ENCODE results near the gene TSPAN11.

TSPAN11 gene

DNA sequence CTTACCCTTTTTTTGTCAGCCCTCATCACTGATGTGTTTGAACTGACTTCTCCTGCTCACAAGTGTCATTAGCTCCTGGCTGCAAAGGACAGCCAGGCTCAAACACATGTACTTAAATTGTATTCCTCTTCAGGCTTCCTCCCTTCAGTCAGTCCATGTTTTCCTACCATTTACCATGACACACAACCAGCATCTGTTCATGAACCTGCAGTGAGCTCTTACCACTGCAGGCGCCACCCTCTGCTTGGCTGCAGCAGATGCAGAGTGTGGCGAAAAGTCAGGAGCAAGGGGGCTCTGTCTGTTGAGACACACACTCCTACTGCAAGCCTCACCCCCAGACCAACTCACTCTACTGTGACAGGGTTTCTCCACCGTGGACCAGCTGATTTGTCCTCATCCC, 70.2 kb downstream of the TSPAN11 start:
- Histone ChIP-seq H3K4me1 (ENCODE audit: control insufficient read depth in 5 of 5, insufficient read depth in 5 of 5, low read length in 5 of 5) (peaks cover 0 to 2% (median 0%) of the 10 kb centered on the region in 5 donors), H3K36me3 (ENCODE audit: control insufficient read depth in 5 of 5, insufficient read depth in 5 of 5, low read length in 5 of 5) (peaks cover 0 to 3% (median 0%) of the 10 kb centered on the region in 5 donors), H3K27ac (ENCODE audit: low read depth, low read length) (no peak overlapping the region), H3K9ac (ENCODE audit: low read length in 5 of 5) (no peak overlapping the region), H3K4me3 (ENCODE audit: low read depth in 1 of 5, low read length in 5 of 5) (no peak overlapping the region), H3K27me3 (ENCODE audit: control insufficient read depth in 5 of 5, insufficient read depth in 4 of 5, low read length in 5 of 5) (no peaks in the 10 kb centered on the region), H3K9me3 (ENCODE audit: control insufficient read depth in 5 of 5, low read length in 5 of 5) (no peaks in the 10 kb centered on the region)

DNA sequence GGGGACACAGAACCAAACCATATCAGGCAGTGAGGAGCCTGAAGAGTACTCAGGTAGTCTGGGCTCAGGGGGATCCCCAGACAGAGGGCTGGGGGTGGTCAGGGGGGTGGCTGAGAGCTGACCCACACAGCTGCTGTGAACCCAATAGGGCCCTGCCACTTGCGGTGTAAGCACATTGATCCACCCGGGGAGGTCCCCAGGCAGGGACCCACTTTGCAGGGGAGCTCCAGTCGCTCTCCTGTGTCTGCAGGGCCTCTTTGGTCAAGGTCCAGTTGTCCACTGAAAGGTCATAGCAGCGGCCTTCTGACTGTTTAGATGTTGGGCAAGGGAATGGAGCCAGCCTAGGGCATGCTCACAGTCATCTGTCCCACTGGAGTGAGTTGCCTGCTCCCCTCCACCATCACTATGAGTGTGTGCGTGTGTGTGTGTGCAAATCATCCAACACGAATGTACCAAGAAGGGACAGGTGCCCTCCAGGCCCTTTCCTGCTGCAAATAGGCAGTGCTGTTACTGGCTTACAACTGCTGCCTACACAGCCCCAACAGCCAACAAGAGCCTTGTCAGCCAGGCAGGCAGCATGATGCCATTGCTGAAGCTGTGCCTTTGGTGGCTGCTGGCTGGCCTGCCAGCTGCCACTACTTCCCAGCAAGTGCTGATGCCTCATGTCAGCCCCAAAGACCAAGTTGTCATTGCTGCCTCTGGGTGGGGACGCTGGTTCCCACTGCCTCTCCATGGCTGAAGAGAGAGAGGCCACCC, 71.3 kb downstream of the TSPAN11 start:
- Histone ChIP-seq H3K4me1 (ENCODE audit: control insufficient read depth in 5 of 5, insufficient read depth in 5 of 5, low read length in 5 of 5) (peaks cover 0 to 5% (median 3%) of the 10 kb centered on the region in 5 donors), H3K9ac (ENCODE audit: low read length in 5 of 5) (no peak overlapping the region), H3K9me3 (ENCODE audit: control insufficient read depth in 5 of 5, low read length in 5 of 5) (no peaks in the 10 kb centered on the region), H3K36me3 (ENCODE audit: control insufficient read depth in 5 of 5, insufficient read depth in 5 of 5, low read length in 5 of 5) (peaks cover 0 to 3% (median 0%) of the 10 kb centered on the region in 5 donors), H3K27me3 (ENCODE audit: control insufficient read depth in 5 of 5, insufficient read depth in 4 of 5, low read length in 5 of 5) (no peaks in the 10 kb centered on the region), H3K27ac (ENCODE audit: low read depth, low read length) (no peak overlapping the region), H3K4me3 (ENCODE audit: low read depth in 1 of 5, low read length in 5 of 5) (no peak overlapping the region)

DNA sequence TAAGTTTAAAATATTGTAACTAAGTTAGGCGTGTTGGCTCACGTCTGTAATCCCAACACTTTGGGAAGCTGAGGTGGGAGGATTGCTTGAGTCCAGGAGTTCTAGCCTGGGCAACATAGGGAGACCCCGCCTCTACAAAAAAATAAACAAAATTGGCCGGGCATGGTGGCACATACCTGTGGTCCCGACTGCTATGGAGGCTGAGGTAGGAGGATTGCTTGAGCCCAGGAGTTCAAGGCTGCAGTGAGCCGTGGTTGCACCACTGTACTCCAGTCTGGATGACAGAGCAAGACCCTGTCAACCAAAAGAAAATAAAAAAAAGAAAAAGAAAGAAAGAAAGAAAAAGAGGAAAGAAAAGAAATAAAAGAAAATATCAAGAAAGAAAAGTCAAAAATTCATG, 72.5 kb downstream of the TSPAN11 start:
- H3K27me3 ChIP-seq (ENCODE audit: control insufficient read depth in 5 of 5, insufficient read depth in 4 of 5, low read length in 5 of 5): no peaks in the 10 kb centered on the region
- peaks cover 0 to 3% (median 0%) of the 10 kb centered on the region in 5 donors for H3K36me3 ChIP-seq (ENCODE audit: control insufficient read depth in 5 of 5, insufficient read depth in 5 of 5, low read length in 5 of 5)
- no peak overlapping the region for H3K9ac ChIP-seq (ENCODE audit: low read length in 5 of 5)
- H3K4me3 ChIP-seq (ENCODE audit: low read depth in 1 of 5, low read length in 5 of 5): no peak overlapping the region
- no peaks in the 10 kb centered on the region for H3K9me3 ChIP-seq (ENCODE audit: control insufficient read depth in 5 of 5, low read length in 5 of 5)
- H3K27ac ChIP-seq (ENCODE audit: low read depth, low read length): no peak overlapping the region
- H3K4me1 ChIP-seq (ENCODE audit: control insufficient read depth in 5 of 5, insufficient read depth in 5 of 5, low read length in 5 of 5): peaks cover 0 to 16% (median 11%) of the 10 kb centered on the region in 5 donors

DNA sequence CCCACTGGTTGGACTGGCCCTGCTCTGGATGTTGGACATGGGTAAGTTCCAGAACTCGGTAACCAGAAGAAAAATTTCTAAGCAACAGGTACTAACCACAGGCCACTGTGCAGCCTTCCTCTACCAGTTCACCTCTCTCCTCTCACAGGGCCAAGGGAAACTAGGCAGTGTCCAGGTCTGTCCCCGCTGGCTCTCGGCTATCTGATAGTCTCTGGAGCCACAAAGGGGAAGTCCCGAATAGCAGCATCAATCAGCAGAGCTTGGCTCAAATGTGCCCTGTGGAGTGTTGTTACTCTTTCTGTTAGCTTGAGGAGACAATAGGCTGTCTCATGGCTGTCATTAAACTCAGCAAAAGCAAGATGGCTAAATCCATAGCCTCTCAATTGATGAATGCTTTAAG, 73.2 kb downstream of the TSPAN11 start:
- Histone ChIP-seq H3K4me3 (ENCODE audit: low read depth in 1 of 5, low read length in 5 of 5) (no peak overlapping the region), H3K27ac (ENCODE audit: low read depth, low read length) (no peak overlapping the region), H3K9ac (ENCODE audit: low read length in 5 of 5) (no peak overlapping the region), H3K36me3 (ENCODE audit: control insufficient read depth in 5 of 5, insufficient read depth in 5 of 5, low read length in 5 of 5) (peaks cover 0 to 3% (median 0%) of the 10 kb centered on the region in 5 donors), H3K4me1 (ENCODE audit: control insufficient read depth in 5 of 5, insufficient read depth in 5 of 5, low read length in 5 of 5) (peaks cover 0 to 22% (median 15%) of the 10 kb centered on the region in 5 donors), H3K27me3 (ENCODE audit: control insufficient read depth in 5 of 5, insufficient read depth in 4 of 5, low read length in 5 of 5) (no peaks in the 10 kb centered on the region), H3K9me3 (ENCODE audit: control insufficient read depth in 5 of 5, low read length in 5 of 5) (no peaks in the 10 kb centered on the region)

DNA sequence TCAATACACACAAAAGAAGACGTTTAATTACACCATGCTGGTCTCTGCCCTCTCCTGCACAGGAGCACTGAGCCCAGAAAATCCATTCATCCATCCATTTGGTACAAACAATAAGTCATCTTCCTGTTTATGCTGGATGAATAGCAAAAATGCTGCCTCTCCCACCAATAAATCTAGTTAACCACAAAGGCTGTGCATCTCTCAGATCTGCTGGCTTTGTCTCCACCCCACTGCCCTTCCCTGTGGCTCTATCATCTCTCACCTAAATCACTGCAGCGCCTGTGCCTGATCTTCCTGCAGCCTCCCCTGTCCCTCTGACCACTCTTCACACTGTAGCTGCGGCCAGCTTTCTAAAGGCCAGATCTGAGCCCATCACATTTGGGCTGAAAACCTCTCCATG, 74.2 kb downstream of the TSPAN11 start:
- Histone ChIP-seq H3K27ac (ENCODE audit: low read depth, low read length) (no peak overlapping the region), H3K36me3 (ENCODE audit: control insufficient read depth in 5 of 5, insufficient read depth in 5 of 5, low read length in 5 of 5) (peaks cover 0 to 3% (median 0%) of the 10 kb centered on the region in 5 donors), H3K9ac (ENCODE audit: low read length in 5 of 5) (no peak overlapping the region), H3K9me3 (ENCODE audit: control insufficient read depth in 5 of 5, low read length in 5 of 5) (no peaks in the 10 kb centered on the region), H3K4me1 (ENCODE audit: control insufficient read depth in 5 of 5, insufficient read depth in 5 of 5, low read length in 5 of 5) (peaks cover 2 to 32% (median 25%) of the 10 kb centered on the region in 5 donors), H3K27me3 (ENCODE audit: control insufficient read depth in 5 of 5, insufficient read depth in 4 of 5, low read length in 5 of 5) (no peaks in the 10 kb centered on the region), H3K4me3 (ENCODE audit: low read depth in 1 of 5, low read length in 5 of 5) (no peak overlapping the region)

DNA sequence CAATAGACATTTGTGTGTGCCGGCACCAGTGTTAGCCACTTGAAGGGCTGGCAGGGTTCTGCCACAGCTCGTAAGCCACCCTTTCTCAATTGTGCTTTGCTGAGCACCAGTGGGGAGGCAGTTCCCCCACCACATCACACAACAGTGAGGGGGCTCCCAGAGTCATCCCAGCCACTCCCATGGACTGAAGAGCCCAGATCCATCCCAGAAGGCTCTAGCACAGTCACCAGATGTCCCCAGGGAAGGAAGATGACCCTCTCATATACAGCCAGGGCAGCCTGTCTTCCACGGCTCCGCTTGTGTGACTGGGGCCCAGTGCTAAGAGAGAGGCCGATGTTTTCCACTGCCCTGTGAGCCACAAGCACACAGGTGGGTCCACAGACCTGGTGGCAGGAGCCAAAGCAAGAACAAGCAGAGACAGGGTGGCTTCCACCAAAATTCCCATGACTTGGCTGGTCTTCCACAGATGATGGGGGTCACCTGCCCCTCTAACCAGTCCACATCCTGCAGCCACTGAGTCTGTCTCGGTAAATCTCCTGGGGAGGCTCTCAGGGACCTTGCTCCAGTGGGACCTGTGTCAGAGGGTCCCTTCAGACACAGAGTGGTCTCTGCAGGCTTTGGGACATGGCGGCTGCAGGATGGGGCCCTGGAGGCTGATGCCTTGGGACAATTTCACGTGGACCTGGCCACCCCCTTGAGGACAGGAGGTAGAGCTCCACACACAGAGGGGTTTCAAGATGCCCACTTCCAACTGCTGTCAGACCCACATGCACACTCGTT, 75.2 kb downstream of the TSPAN11 start:
- H3K4me3 ChIP-seq (ENCODE audit: low read depth in 1 of 5, low read length in 5 of 5): no peak overlapping the region
- peaks cover 4 to 40% (median 35%) of the 10 kb centered on the region in 5 donors for H3K4me1 ChIP-seq (ENCODE audit: control insufficient read depth in 5 of 5, insufficient read depth in 5 of 5, low read length in 5 of 5)
- H3K9me3 ChIP-seq (ENCODE audit: control insufficient read depth in 5 of 5, low read length in 5 of 5): no peaks in the 10 kb centered on the region
- no peak overlapping the region for H3K27ac ChIP-seq (ENCODE audit: low read depth, low read length)
- peaks cover 0 to 3% (median 0%) of the 10 kb centered on the region in 5 donors for H3K36me3 ChIP-seq (ENCODE audit: control insufficient read depth in 5 of 5, insufficient read depth in 5 of 5, low read length in 5 of 5)
- no peak overlapping the region for H3K9ac ChIP-seq (ENCODE audit: low read length in 5 of 5)
- no peaks in the 10 kb centered on the region for H3K27me3 ChIP-seq (ENCODE audit: control insufficient read depth in 5 of 5, insufficient read depth in 4 of 5, low read length in 5 of 5)

DNA sequence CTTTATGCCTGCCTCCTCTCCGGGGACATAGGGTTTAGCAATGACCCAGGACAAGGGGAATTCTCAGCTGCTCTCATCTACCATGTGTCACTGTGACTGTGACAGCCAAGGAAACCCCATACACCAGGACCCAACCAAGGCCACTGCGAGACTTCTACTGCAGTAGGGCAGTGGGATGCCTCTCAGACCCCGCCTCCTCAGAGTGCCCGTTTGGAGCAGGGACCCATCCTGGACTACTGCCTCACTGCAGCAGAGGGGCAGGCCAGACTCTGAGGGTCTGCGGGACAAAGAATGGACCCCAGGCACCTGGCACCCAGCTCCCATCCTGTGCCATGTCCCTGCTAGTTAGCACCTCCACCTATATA, 75.8 kb downstream of the TSPAN11 start:
- Histone ChIP-seq H3K27me3 (ENCODE audit: control insufficient read depth in 5 of 5, insufficient read depth in 4 of 5, low read length in 5 of 5) (no peaks in the 10 kb centered on the region), H3K36me3 (ENCODE audit: control insufficient read depth in 5 of 5, insufficient read depth in 5 of 5, low read length in 5 of 5) (peaks cover 0 to 3% (median 0%) of the 10 kb centered on the region in 5 donors), H3K9me3 (ENCODE audit: control insufficient read depth in 5 of 5, low read length in 5 of 5) (no peaks in the 10 kb centered on the region), H3K27ac (ENCODE audit: low read depth, low read length) (no peak overlapping the region), H3K9ac (ENCODE audit: low read length in 5 of 5) (no peak overlapping the region), H3K4me3 (ENCODE audit: low read depth in 1 of 5, low read length in 5 of 5) (no peak overlapping the region), H3K4me1 (ENCODE audit: control insufficient read depth in 5 of 5, insufficient read depth in 5 of 5, low read length in 5 of 5) (peaks cover 4 to 40% (median 35%) of the 10 kb centered on the region in 5 donors)

DNA sequence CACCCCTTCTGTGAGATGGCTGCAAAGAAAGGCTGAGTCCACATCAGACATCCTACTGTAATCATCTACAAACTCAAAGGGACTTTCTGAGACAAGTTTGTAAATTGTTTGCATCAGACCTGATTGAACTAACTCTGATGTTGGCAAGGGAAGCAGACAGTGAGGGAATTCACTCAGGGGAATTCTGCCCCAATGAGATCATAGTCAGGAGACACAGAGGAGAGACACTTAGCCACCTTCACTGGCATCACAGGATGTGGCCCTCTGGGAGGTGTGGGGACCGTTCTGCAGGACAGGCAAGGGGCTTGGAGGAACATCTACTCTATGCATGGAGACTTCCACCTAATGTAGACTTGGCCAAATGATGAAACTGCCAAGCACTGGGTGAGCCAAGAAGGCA, 76.5 kb downstream of the TSPAN11 start:
- Histone ChIP-seq H3K36me3 (ENCODE audit: control insufficient read depth in 5 of 5, insufficient read depth in 5 of 5, low read length in 5 of 5) (peaks cover 0 to under 1% (median 0%) of the 10 kb centered on the region in 5 donors), H3K4me1 (ENCODE audit: control insufficient read depth in 5 of 5, insufficient read depth in 5 of 5, low read length in 5 of 5) (peaks cover 4 to 40% (median 35%) of the 10 kb centered on the region in 5 donors), H3K27me3 (ENCODE audit: control insufficient read depth in 5 of 5, insufficient read depth in 4 of 5, low read length in 5 of 5) (no peaks in the 10 kb centered on the region), H3K9me3 (ENCODE audit: control insufficient read depth in 5 of 5, low read length in 5 of 5) (no peaks in the 10 kb centered on the region), H3K27ac (ENCODE audit: low read depth, low read length) (no peak overlapping the region), H3K9ac (ENCODE audit: low read length in 5 of 5) (no peak overlapping the region), H3K4me3 (ENCODE audit: low read depth in 1 of 5, low read length in 5 of 5) (no peak overlapping the region)

DNA sequence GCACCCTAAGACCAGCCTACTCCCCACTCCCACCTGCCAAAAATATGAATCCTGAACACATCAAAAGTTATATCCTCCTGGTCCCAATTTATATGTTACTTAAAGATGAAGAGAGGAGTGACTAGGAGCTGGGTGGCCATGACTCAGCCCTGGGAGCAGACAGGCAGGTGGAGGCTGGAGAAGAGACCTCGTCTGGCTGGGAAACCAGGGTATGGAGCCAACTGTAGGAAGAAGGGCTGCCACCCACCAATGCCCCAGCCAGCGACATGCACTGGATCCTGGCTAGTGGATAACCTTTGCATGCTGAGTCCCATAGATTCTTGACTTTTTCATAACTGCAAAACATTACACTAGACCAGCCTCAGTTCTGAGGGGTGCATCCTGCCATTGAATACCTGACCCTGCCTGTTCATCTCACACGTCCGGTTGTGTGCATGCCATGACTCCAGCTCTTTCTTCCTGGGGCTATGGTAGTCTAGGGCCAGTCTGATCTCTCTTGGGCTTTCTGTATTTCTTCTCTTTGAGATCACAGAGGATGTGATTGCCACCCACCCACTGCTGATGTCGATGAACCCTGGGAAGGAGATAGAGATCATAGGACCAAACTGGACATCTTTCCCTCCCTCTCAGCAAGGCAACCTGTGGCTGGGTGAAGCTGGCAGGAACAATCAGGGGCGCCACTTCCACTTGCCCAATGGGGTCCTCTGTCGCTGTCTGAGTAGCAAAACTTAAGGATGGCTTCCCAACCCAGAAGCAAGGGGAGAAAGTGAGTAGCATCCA, 77.5 kb downstream of the TSPAN11 start:
- peaks cover 4 to 40% (median 35%) of the 10 kb centered on the region in 5 donors for H3K4me1 ChIP-seq (ENCODE audit: control insufficient read depth in 5 of 5, insufficient read depth in 5 of 5, low read length in 5 of 5)
- no peak overlapping the region for H3K9ac ChIP-seq (ENCODE audit: low read length in 5 of 5)
- no peaks in the 10 kb centered on the region for H3K36me3 ChIP-seq (ENCODE audit: control insufficient read depth in 5 of 5, insufficient read depth in 5 of 5, low read length in 5 of 5)
- no peak overlapping the region for H3K27ac ChIP-seq (ENCODE audit: low read depth, low read length)
- H3K4me3 ChIP-seq (ENCODE audit: low read depth in 1 of 5, low read length in 5 of 5): no peak overlapping the region
- no peaks in the 10 kb centered on the region for H3K9me3 ChIP-seq (ENCODE audit: control insufficient read depth in 5 of 5, low read length in 5 of 5)
- H3K27me3 ChIP-seq (ENCODE audit: control insufficient read depth in 5 of 5, insufficient read depth in 4 of 5, low read length in 5 of 5): no peaks in the 10 kb centered on the region

Measured in subcutaneous abdominal adipose tissue (tissue), 5 donors.